ENCODE measurements around the gene INTS11. TPM values are rescaled to one million over a fixed set of nuclear protein-coding genes. Genes with fewer than 3 reads are reported as not detected.
A peak's percentile ranks its signal among the peaks of the same experiment; 100 is the strongest.

Gene INTS11
- total and polyA plus RNA-seq, 10 of the 15 experiments (the other 5 are each of a cell fraction or from before 2014, with no cell fraction given) = 2.5 to 117 (median 77.7) TPM

- CTCF ChIA-PET = no interaction called here
These were observed 5.1 kb upstream of the INTS11 start for GRCh38 chr1:1329304-1330210.

More at GRCh38 chr1:1329304-1330210, 5.1 kb upstream of the INTS11 start:
- H3K4me1 ChIP-seq (ENCODE audit: control insufficient read depth, insufficient read depth, low read length) = peaks cover 5% of the 10 kb centered on the region; the same call in 1 of the 2 replicates
- 95% methylated on average over 58 of the region's 58 CpGs for WGBS (ENCODE audit: insufficient coverage, insufficient replicate concordance, low lambda C conversion rate, missing lambda C conversion rate)
- no peaks in the 10 kb centered on the region for H4K20me1 ChIP-seq (ENCODE audit: control insufficient read depth, insufficient read depth)
- no peak overlapping the region for H3K9ac ChIP-seq (ENCODE audit: control insufficient read depth, insufficient read depth, low read length)
- RAD21 ChIA-PET (ENCODE audit: unreplicated experiment) = no interaction called here
- no peak for ATAC-seq
- H3K27ac ChIP-seq (ENCODE audit: control insufficient read depth, insufficient read depth) = no peak overlapping the region
- no peak for DNase-seq (ENCODE audit: low read depth, low spot score)
- H2AFZ ChIP-seq (ENCODE audit: control insufficient read depth, low read depth, low read length) = no peak overlapping the region
- intact Hi-C loops (cut with micrococcal nuclease; ENCODE audit: unreplicated experiment) (no loop called here), in situ Hi-C loops (cut with MboI) (no loop called here)
- no peaks in the 10 kb centered on the region for H3K9me3 ChIP-seq (replicated peaks; ENCODE audit: control insufficient read depth, insufficient read depth, low read length)
- H3K79me2 ChIP-seq (ENCODE audit: control insufficient read depth, insufficient read depth, low read length) = peaks cover 12% of the 10 kb centered on the region
- no peak overlapping the region for H3K4me2 ChIP-seq (ENCODE audit: control insufficient read depth, insufficient read depth)
- SMC1A ChIA-PET (ENCODE audit: uncharacterized antibody, unreplicated experiment) = no interaction called here
- no peak for FAIRE-seq
- TF ChIP-seq ZNF24 (IDR thresholded peaks at IDR 0.05) (no peak), TARDBP (IDR thresholded peaks at IDR 0.05; ENCODE audit: borderline replicate concordance) (peak; percentile 60), CBX3 (IDR thresholded peaks at IDR 0.05; ENCODE audit: borderline replicate concordance, low read depth) (no peak), CHD4 (IDR thresholded peaks at IDR 0.05) (no peak), POLR2AphosphoS5 (IDR thresholded peaks at IDR 0.05; ENCODE audit: low read length) (peak; percentile 26; the same call in 1 of the 2 replicates), CREM (IDR thresholded peaks at IDR 0.05; ENCODE audit: low read depth) (no peak), EGR1 (IDR thresholded peaks at IDR 0.05; ENCODE audit: borderline replicate concordance in 1 of 2, low read depth in 2 of 2, low read length in 2 of 2) (no peak), POLR2A (IDR thresholded peaks at IDR 0.05; ENCODE audit: low read depth, low read length) (peak; percentile 65), TCF3 (IDR thresholded peaks at IDR 0.05; ENCODE audit: borderline replicate concordance, insufficient read depth, low read depth, low read length) (peak; percentile 75), POU2F2 (IDR thresholded peaks at IDR 0.05; ENCODE audit: borderline replicate concordance, low read depth, low read length) (peak; percentile 9; the same call in 1 of the 3 replicates)
- TF ChIP-seq, protein P1, sequence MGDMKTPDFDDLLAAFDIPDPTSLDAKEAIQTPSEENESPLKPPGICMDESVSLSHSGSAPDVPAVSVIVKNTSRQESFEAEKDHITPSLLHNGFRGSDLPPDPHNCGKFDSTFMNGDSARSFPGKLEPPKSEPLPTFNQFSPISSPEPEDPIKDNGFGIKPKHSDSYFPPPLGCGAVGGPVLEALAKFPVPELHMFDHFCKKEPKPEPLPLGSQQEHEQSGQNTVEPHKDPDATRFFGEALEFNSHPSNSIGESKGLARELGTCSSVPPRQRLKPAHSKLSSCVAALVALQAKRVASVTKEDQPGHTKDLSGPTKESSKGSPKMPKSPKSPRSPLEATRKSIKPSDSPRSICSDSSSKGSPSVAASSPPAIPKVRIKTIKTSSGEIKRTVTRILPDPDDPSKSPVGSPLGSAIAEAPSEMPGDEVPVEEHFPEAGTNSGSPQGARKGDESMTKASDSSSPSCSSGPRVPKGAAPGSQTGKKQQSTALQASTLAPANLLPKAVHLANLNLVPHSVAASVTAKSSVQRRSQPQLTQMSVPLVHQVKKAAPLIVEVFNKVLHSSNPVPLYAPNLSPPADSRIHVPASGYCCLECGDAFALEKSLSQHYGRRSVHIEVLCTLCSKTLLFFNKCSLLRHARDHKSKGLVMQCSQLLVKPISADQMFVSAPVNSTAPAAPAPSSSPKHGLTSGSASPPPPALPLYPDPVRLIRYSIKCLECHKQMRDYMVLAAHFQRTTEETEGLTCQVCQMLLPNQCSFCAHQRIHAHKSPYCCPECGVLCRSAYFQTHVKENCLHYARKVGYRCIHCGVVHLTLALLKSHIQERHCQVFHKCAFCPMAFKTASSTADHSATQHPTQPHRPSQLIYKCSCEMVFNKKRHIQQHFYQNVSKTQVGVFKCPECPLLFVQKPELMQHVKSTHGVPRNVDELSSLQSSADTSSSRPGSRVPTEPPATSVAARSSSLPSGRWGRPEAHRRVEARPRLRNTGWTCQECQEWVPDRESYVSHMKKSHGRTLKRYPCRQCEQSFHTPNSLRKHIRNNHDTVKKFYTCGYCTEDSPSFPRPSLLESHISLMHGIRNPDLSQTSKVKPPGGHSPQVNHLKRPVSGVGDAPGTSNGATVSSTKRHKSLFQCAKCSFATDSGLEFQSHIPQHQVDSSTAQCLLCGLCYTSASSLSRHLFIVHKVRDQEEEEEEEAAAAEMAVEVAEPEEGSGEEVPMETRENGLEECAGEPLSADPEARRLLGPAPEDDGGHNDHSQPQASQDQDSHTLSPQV (IDR thresholded peaks at IDR 0.05) = no peak
- TF ChIP-seq, protein P2, sequence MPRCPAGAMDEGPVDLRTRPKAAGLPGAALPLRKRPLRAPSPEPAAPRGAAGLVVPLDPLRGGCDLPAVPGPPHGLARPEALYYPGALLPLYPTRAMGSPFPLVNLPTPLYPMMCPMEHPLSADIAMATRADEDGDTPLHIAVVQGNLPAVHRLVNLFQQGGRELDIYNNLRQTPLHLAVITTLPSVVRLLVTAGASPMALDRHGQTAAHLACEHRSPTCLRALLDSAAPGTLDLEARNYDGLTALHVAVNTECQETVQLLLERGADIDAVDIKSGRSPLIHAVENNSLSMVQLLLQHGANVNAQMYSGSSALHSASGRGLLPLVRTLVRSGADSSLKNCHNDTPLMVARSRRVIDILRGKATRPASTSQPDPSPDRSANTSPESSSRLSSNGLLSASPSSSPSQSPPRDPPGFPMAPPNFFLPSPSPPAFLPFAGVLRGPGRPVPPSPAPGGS (IDR thresholded peaks at IDR 0.05; ENCODE audit: borderline replicate concordance, insufficient read depth, low read depth, low read length, poor library complexity, severe bottlenecking) = peak; percentile 96
- TF ChIP-seq, protein P3, sequence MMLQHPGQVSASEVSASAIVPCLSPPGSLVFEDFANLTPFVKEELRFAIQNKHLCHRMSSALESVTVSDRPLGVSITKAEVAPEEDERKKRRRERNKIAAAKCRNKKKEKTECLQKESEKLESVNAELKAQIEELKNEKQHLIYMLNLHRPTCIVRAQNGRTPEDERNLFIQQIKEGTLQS (IDR thresholded peaks at IDR 0.05; ENCODE audit: borderline replicate concordance, extremely low read depth, low read depth, low read length) = no peak
- no TSS peak for BruUV-seq (replicated peaks)
- no peak overlapping the region for H3K4me3 ChIP-seq
- POLR2A ChIA-PET = no interaction called here
- no peaks in the 10 kb centered on the region for H3K36me3 ChIP-seq (ENCODE audit: control insufficient read depth in 2 of 2, insufficient read depth in 2 of 2, low read length in 1 of 2)
- no peaks in the 10 kb centered on the region for H3K27me3 ChIP-seq (replicated peaks in 1 of 2; ENCODE audit: control insufficient read depth in 2 of 2, insufficient read depth in 2 of 2, low read length in 1 of 2)
